ENCODE measurements around the gene STRBP.
"Not testable (repeated sequence)": the region's sequence is repeated elsewhere in the genome, so short reads cannot be mapped to it uniquely, and the experiment has no call there.

Gene STRBP

GRCh38 chr9:123191680-123192079 lies 76.7 kb downstream of the STRBP start:
- DNase-seq (ENCODE audit: low read depth) = no peak

DNA sequence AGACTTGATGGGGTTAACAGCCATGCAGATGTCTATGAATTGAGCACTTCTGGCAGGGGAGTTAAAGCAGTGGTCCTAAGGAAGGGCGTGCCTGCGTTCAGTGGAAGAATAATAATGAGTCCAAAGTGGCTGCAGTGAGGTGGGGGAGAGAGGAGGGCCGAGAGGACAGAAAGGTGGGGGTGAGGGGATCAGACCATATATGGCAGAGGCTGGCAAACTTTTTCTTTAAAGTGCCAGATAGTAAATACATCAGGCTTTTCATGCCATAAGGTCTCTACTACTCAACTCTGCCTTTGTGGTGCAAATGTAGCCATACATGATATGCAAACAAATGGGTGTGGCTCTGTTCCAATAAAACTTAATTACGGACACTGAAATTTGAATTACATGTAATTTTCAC lies 77.1 kb downstream of the STRBP start:
- DNase-seq (ENCODE audit: low read depth) = no peak

DNA sequence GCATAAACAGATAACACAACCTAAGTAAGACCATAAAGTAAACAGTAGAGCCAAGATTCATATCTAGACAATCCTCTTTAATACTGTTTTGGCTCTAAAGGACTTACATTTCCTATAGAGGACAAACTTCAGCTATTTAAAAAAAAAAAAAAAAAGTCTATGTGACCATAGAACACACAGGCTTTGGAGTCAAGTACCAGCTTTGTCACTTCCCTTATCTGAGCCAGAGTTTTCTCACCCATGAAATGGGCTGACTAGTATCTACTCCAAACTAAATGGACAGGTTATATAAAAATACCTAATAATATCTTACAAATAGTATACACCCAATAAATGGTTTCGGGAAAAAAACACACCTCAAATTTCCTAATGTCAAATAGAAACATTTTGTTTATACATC lies 81.3 kb downstream of the STRBP start:
- no peak for DNase-seq (ENCODE audit: low read depth)

GRCh38 chr9:123186029-123186428 lies 82.4 kb downstream of the STRBP start:
- not testable (repeated sequence) for DNase-seq (ENCODE audit: low read depth)

GRCh38 chr9:123176949-123177348 lies 91.4 kb downstream of the STRBP start:
- DNase-seq (ENCODE audit: low read depth) = no peak

- no peak for DNase-seq (ENCODE audit: low read depth)
Observed at GRCh38 chr9:123175854-123176629, 92.3 kb downstream of the STRBP start.

DNA sequence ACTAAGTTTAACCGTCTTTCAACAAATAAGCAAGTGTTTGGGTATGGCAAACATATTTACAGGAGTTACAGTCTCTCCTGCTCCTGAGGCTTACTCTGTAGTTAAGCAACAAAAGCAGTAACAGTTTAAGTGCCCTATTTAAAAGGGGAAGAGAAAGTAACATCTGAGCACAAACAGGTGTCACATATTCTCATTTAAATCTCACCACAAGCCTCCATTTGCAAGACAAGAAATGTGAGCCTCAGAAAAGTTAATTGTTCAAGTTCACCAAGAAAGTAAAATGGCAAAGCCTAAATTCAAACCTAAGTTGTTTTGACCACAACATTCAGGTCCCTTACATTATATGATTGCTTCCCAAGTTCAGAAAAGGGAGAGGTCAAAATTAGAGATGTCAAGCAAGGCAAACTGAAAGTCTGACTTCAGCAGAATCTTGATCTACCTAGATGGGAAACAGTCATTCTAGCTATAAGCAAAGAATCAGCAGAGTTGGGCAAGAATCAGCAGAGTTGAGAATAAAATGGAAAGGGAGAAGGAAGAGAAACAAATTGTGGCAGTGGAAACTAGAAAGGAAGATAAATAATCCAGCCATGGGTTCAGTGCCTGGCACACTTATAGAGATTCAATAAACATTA lies 93.4 kb downstream of the STRBP start:
- DNase-seq (ENCODE audit: low read depth) = no peak

GRCh38 chr9:123174079-123174478 lies 94.3 kb downstream of the STRBP start:
- DNase-seq (ENCODE audit: low read depth) = no peak

DNA sequence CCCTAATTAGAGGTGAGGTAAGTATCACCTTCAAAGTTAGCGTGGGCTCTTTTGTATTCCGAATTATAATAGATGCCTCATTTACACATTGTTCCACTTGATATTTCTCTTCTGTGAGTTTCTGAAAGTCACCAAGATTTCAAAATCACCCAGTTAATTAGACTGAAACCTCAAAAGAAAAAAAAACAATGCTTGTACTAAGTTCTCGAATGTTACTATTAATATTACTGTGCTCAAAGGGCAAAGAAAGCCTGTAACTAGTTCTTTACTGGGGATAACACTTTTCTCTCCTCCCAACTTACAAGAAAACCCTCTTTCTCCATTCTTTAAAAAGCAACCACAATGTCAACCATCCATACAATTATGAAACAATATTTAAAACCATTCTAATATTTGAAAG lies 98.5 kb downstream of the STRBP start:
- no peak for DNase-seq (ENCODE audit: low read depth)

GRCh38 chr9:123168586-123168985 lies 99.8 kb downstream of the STRBP start:
- DNase-seq (ENCODE audit: low read depth) = no peak

GRCh38 chr9:123167474-123167873 lies 100.9 kb downstream of the STRBP start:
- no peak for DNase-seq (ENCODE audit: low read depth)

DNA sequence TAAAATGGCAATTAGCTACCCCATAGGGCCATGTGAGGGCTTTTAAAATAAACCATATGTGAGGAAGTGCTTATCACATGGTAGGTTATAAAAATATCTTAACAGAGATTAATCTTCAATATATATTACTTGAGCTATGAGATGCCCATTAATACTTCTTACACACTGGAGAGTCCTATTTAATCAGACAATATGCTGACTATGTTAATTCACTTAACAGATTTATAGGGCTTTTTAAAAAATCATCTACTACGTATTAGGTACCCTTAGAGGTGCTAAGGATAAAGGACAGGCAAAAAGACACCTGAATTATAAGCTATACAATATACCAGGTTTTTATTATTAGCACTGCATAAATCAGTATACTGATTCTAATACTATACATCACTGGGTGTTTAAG lies 102.6 kb downstream of the STRBP start:
- DNase-seq (ENCODE audit: low read depth) = no peak

DNA sequence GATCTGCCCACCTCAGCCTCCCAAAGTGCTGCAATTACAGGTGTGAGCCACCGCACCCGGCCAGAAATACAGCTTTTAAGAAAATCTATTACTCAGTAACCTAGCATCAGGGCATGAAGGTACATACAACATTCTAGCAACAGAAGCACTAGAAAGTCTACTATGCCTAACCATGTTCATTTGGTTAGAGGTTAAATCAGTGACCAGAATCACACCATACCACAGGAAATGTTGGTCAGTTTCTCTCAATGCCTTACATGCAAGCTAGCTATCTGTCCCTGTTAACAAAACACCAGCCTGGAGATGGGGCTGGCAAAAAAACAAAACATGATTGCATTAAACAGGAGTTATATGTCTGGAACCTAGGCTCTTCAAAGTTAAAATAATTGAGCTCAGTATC lies 104.1 kb downstream of the STRBP start:
- DNase-seq (ENCODE audit: low read depth) = no peak

DNA sequence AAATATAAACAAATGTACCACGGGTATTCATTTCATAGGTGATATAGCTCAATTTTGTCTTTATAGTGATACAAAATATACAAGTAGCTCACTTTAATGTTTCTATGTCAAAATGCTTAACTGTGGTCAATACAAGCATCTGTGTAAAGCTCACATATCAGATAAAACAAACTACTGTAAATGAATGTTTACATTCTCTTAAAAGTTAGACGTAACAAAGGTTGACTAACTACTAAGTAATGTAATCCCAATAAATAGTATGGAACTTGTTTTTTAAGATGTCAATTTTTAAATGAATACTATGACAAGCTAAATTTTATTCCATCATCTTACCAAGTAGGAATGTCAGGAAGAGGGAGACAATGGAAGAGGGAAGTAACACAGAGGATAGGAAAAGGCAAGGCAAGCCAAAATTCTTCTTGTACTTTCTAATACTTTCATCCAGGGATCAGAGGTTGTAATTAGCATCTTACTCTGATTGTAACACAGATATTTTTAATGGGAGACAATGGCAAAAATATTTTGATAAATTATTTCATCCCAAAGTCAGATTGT lies 105.5 kb downstream of the STRBP start:
- no peak for DNase-seq (ENCODE audit: low read depth)

GRCh38 chr9:123162360-123162759 lies 106.0 kb downstream of the STRBP start:
- no peak for DNase-seq (ENCODE audit: low read depth)

- no peak for DNase-seq (ENCODE audit: low read depth)
Observed at GRCh38 chr9:123157221-123157620, 111.2 kb downstream of the STRBP start.

- DNase-seq (ENCODE audit: low read depth) = no peak
Observed at GRCh38 chr9:123150708-123151503, 117.5 kb downstream of the STRBP start.

GRCh38 chr9:123149067-123149466 lies 119.3 kb downstream of the STRBP start:
- DNase-seq (ENCODE audit: low read depth) = no peak

GRCh38 chr9:123138163-123138562 lies 130.2 kb downstream of the STRBP start:
- no peak for DNase-seq (ENCODE audit: low read depth)

DNA sequence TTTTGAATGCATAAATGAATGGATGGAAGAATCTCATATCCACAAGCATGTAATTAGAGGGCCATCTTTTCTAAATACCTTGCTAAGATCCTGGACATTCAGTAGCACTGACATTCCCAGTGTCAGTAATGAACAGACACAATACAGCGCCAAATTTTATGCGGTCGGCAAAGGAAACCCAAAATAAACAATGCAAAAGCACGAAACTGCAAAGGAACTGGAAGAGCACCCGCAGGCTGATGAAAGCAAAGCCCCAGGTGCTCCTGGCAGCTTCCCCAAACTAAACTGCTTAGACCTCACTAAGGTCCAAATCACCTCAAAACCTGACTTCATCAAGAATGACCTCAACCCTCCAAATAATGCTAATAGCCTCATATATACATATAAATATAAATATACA lies 133.0 kb downstream of the STRBP start:
- no peak for DNase-seq (ENCODE audit: low read depth)

DNA sequence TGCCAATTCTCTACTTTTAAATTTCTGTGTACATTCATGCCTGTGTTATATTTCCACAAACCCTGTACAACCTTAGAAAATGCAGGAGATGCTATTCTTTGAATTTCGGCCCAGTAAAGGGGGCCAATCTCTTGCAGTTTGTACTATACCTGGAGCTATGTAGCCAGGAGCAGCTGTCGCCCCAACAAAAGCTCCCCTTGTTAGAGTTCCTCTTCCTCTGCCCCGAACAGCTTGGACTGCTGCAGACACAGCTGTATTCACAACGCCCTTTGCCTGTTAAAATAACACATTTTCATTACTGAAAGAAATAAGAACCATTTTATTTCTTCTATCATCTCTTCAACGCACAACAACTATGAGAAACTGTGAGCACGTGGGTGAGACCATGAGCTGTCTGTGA lies 135.7 kb downstream of the STRBP start:
- DNase-seq (ENCODE audit: low read depth) = no peak

- DNase-seq (ENCODE audit: low read depth) = no peak
Observed at GRCh38 chr9:123131993-123132392, 136.4 kb downstream of the STRBP start.

- no peak for DNase-seq (ENCODE audit: low read depth)
Observed at GRCh38 chr9:123131258-123131657, 137.1 kb downstream of the STRBP start.

Data from stimulated activated CD8-positive, alpha-beta memory T cell treated with anti-CD3 and anti-CD28 coated beads, Interleukin-4, amount 100 ng/mL, for 24 hours (primary cell).